MM.1S (cell line): Measurements from ENCODE around the gene CYP46A1.

ENCODE experiments used
- DNase-seq: peaks from one replicate; pipeline ENCODE4 v3.0.0-alpha.2; 2015
- H2AFZ ChIP-seq: fragments of 300-600 bp; sonication (generic); 2 replicates; pipeline ENCODE4 v1.6.0; 2016; ENCODE audit warnings: antibody characterized with exemption, low read length
- H3F3A ChIP-seq: fragments of 300-600 bp; sonication (generic); 2 replicates; pipeline ENCODE4 v1.6.1; 2016; ENCODE audit warnings: mild to moderate bottlenecking, antibody characterized with exemption, low read length, moderate library complexity, mixed read lengths; ENCODE audit not compliant: insufficient read depth
- H3K27ac ChIP-seq: fragments of 300-600 bp; sonication (generic); 2 replicates; pipeline ENCODE4 v1.5.1; 2016; ENCODE audit warnings: mild to moderate bottlenecking, low read length
- H3K27me3 ChIP-seq: fragments of 300-600 bp; sonication (generic); replicated peaks from 2 replicates; pipeline ENCODE4 v1.6.0; 2016; ENCODE audit warnings: low read length; ENCODE audit not compliant: insufficient read depth
- H3K36me3 ChIP-seq: fragments of 300-600 bp; sonication (generic); replicated peaks from 2 replicates; pipeline ENCODE4 v1.6.1; 2016; ENCODE audit warnings: mild to moderate bottlenecking, low read length, mixed read lengths; ENCODE audit not compliant: insufficient read depth
- H3K4me1 ChIP-seq: fragments of 300-600 bp; sonication (generic); 2 replicates; pipeline ENCODE4 v1.6.1; 2016; ENCODE audit warnings: low read length, mixed read lengths
- H3K4me2 ChIP-seq: fragments of 300-600 bp; sonication (generic); 2 replicates; pipeline ENCODE4 v1.6.0; 2016; ENCODE audit warnings: low read depth, low read length
- H3K4me3 ChIP-seq: fragments of 300-600 bp; sonication (generic); 2 replicates; pipeline ENCODE4 v1.5.1; 2016; ENCODE audit warnings: low read length, mixed read lengths
- H3K79me2 ChIP-seq: fragments of 300-600 bp; sonication (generic); 2 replicates; pipeline ENCODE4 v1.6.1; 2016; ENCODE audit warnings: mixed run types, low read length, mixed read lengths
- H3K9ac ChIP-seq: fragments of 300-600 bp; sonication (generic); 2 replicates; pipeline ENCODE4 v1.6.1; 2016; ENCODE audit warnings: low read length, mixed read lengths
- H3K9me2 ChIP-seq: fragments of 300-600 bp; sonication (generic); replicated peaks from 2 replicates; pipeline ENCODE4 v1.6.1; 2016; ENCODE audit warnings: mild to moderate bottlenecking, low read length, mixed read lengths; ENCODE audit not compliant: insufficient read depth
- H3K9me3 ChIP-seq: fragments of 300-600 bp; sonication (generic); replicated peaks from 2 replicates; pipeline ENCODE4 v1.6.1; 2016; ENCODE audit warnings: mild to moderate bottlenecking, low read length, mixed read lengths; ENCODE audit not compliant: insufficient read depth
- H4K20me1 ChIP-seq: fragments of 300-600 bp; sonication (generic); 2 replicates; pipeline ENCODE4 v1.6.1; 2016; ENCODE audit warnings: mild to moderate bottlenecking, low read length, moderate library complexity, mixed read lengths; ENCODE audit not compliant: insufficient read depth
- CTCF ChIP-seq: fragments of 300-600 bp; sonication (generic); IDR thresholded peaks from 2 replicates; pipeline ENCODE4 v1.5.1; 2016; ENCODE audit warnings: antibody characterized with exemption, low read length, mixed read lengths
- EZH2 ChIP-seq: fragments of 300-600 bp; sonication (generic); optimal IDR thresholded peaks from 2 replicates; pipeline ENCODE3; 2017; ENCODE audit warnings: low read depth, mild to moderate bottlenecking, antibody characterized with exemption, low read length, mixed read lengths
- EZH2phosphoT487 ChIP-seq: fragments of 300-600 bp; sonication (generic); IDR thresholded peaks from 2 replicates; pipeline ENCODE4 v1.6.1; 2018; ENCODE audit warnings: antibody characterized with exemption, low read length

The CYP46A1 gene

GRCh38 chr14:99740411-99740810 lies 56.3 kb downstream of the CYP46A1 start:
- no peak overlapping the region for H3K9ac ChIP-seq
- H3K27ac ChIP-seq = no peak overlapping the region
- TF ChIP-seq CTCF = no peak
- no peak for TF ChIP-seq EZH2
- no peak for TF ChIP-seq EZH2phosphoT487

GRCh38 chr14:99741227-99741976 lies 57.3 kb downstream of the CYP46A1 start:
- peaks cover 28% of the 10 kb centered on the region for H3K27me3 ChIP-seq
- H2AFZ ChIP-seq = no peak overlapping the region
- H3K27ac ChIP-seq = no peak overlapping the region
- H3K4me3 ChIP-seq = no peak overlapping the region
- no peaks in the 10 kb centered on the region for H3K9me3 ChIP-seq
- TF ChIP-seq EZH2 = no peak
- TF ChIP-seq CTCF = no peak
- TF ChIP-seq EZH2phosphoT487 = no peak
- H3K79me2 ChIP-seq = no peaks in the 10 kb centered on the region
- no peak overlapping the region for H3K9ac ChIP-seq
- H4K20me1 ChIP-seq = no peaks in the 10 kb centered on the region
- no peaks in the 10 kb centered on the region for H3K9me2 ChIP-seq
- no peak overlapping the region for H3K4me2 ChIP-seq
- no peaks in the 10 kb centered on the region for H3K36me3 ChIP-seq
- no peaks in the 10 kb centered on the region for H3K4me1 ChIP-seq
- no peaks in the 10 kb centered on the region for H3F3A ChIP-seq
- DNase-seq = no peak

More at GRCh38 chr14:99740411-99740810, 56.3 kb downstream of the CYP46A1 start:
- Histone ChIP-seq H3K9me2 (no peaks in the 10 kb centered on the region), H4K20me1 (no peaks in the 10 kb centered on the region), H3K4me2 (no peak overlapping the region), H3K27me3 (peaks cover 31% of the 10 kb centered on the region), H3K79me2 (no peaks in the 10 kb centered on the region), H2AFZ (no peak overlapping the region), H3K4me3 (no peak overlapping the region), H3K36me3 (no peaks in the 10 kb centered on the region), H3K4me1 (no peaks in the 10 kb centered on the region), H3K9me3 (no peaks in the 10 kb centered on the region), H3F3A (no peaks in the 10 kb centered on the region)
- no peak for DNase-seq

GRCh38 chr14:99742074-99742473 lies 58.0 kb downstream of the CYP46A1 start:
- Histone ChIP-seq H3K9me2 (no peaks in the 10 kb centered on the region), H3K79me2 (no peaks in the 10 kb centered on the region), H4K20me1 (no peaks in the 10 kb centered on the region), H3K36me3 (no peaks in the 10 kb centered on the region), H3K27ac (no peak overlapping the region), H3K4me2 (no peak overlapping the region), H3K4me1 (no peaks in the 10 kb centered on the region), H3K9me3 (no peaks in the 10 kb centered on the region), H3K9ac (no peak overlapping the region), H3F3A (no peaks in the 10 kb centered on the region), H3K27me3 (peaks cover 22% of the 10 kb centered on the region), H3K4me3 (no peak overlapping the region), H2AFZ (no peak overlapping the region)
- TF ChIP-seq EZH2phosphoT487 (no peak), EZH2 (no peak), CTCF (no peak)
- no peak for DNase-seq
